Hepatic stellate cell (primary cell): ENCODE data around the gene DDX55.
"Not testable (repeated sequence)": the region's sequence is repeated elsewhere in the genome, so short reads cannot be mapped to it uniquely, and the experiment has no call there.

Experiments
- DNase-seq: peaks from one replicate; pipeline ENCODE4 v3.0.0; 2011; ENCODE audit warnings: low spot score

Gene DDX55

GRCh38 chr12:123601602-123602489 lies at the start of gene DDX55:
Gene DDX55, plus strand, starts transcription at chr12:123602099. Its CDS starts 50 bp downstream, at chr12:123602149.
- DNase-seq = peak; percentile 82

GRCh38 chr12:123554136-123554535 lies 47.8 kb upstream of the DDX55 start:
- not testable (repeated sequence) for DNase-seq

GRCh38 chr12:123554843-123555242 lies 47.1 kb upstream of the DDX55 start:
- not testable (repeated sequence) for DNase-seq

- not testable (repeated sequence) for DNase-seq
Measured at GRCh38 chr12:123558487-123558886, 43.4 kb upstream of the DDX55 start.

GRCh38 chr12:123559468-123559867 lies 42.4 kb upstream of the DDX55 start:
- DNase-seq = no peak

GRCh38 chr12:123571343-123571813 lies 30.5 kb upstream of the DDX55 start:
- peak; percentile 70 for DNase-seq

- DNase-seq = no peak
Measured at GRCh38 chr12:123572391-123572790, 29.5 kb upstream of the DDX55 start.

- DNase-seq = no peak
Measured at GRCh38 chr12:123573870-123574269, 28.0 kb upstream of the DDX55 start.

GRCh38 chr12:123576611-123577010 lies 25.3 kb upstream of the DDX55 start:
- DNase-seq = no peak

GRCh38 chr12:123578243-123578642 lies 23.7 kb upstream of the DDX55 start:
- no peak for DNase-seq

- not testable (repeated sequence) for DNase-seq
Measured at GRCh38 chr12:123578829-123579228, 23.1 kb upstream of the DDX55 start.

- no peak for DNase-seq
Measured at GRCh38 chr12:123580772-123581171, 21.1 kb upstream of the DDX55 start.

- DNase-seq = peak; percentile 22
Measured at GRCh38 chr12:123591702-123592481, 10.0 kb upstream of the DDX55 start.

GRCh38 chr12:123595729-123596128 lies 6.2 kb upstream of the DDX55 start:
- DNase-seq = no peak

- DNase-seq = no peak
Measured at GRCh38 chr12:123597100-123597499, 4.8 kb upstream of the DDX55 start.

GRCh38 chr12:123598522-123598921 lies 3.4 kb upstream of the DDX55 start:
- no peak for DNase-seq

- no peak for DNase-seq
Measured at GRCh38 chr12:123599310-123599709, 2.6 kb upstream of the DDX55 start.

- DNase-seq = no peak
Measured at GRCh38 chr12:123599721-123600120, 2.2 kb upstream of the DDX55 start.

- no peak for DNase-seq
Measured at GRCh38 chr12:123602651-123603195, 824 bp downstream of the DDX55 start.

GRCh38 chr12:123603495-123603894 lies 1.6 kb downstream of the DDX55 start:
- not testable (repeated sequence) for DNase-seq

GRCh38 chr12:123607756-123608155 lies 5.9 kb downstream of the DDX55 start:
- DNase-seq = no peak

GRCh38 chr12:123608182-123608581 lies 6.3 kb downstream of the DDX55 start:
- DNase-seq = no peak

- no peak for DNase-seq
Measured at GRCh38 chr12:123614110-123614509, 12.2 kb downstream of the DDX55 start.
